Activated CD4-positive, alpha-beta T cell treated with anti-CD3 and anti-CD28 coated beads for 36 hours (primary cell): Measurements from ENCODE around the gene SMCP. TPM values are rescaled to one million over a fixed set of nuclear protein-coding genes. Genes with fewer than 3 reads are reported as not detected.

Experiments used
- ATAC-seq: fragments of 200-7000 bp; cut with Tn5 transposase; one replicate; pipeline ENCODE4 v1.10.0; 2021; ENCODE audit warnings: mild to moderate bottlenecking, moderate library complexity
- CTCF ChIA-PET: fragments of 350-600 bp; sonication (Branson Sonifier 250); formaldehyde crosslinking; loops from one replicate; lab custom pipeline; 2021; ENCODE audit warnings: antibody characterized with exemption; lab: Charles Lee
- POLR2A ChIA-PET: fragments of 350-600 bp; sonication (Branson Sonifier 250); formaldehyde crosslinking; loops from one replicate; lab custom pipeline; 2021; ENCODE audit warnings: antibody characterized with exemption, inconsistent platforms; lab: Charles Lee
- DNase-seq: peaks from one replicate; pipeline ENCODE4 v3.0.0-alpha.2; 2020
- H3K27ac Mint-ChIP-seq: one replicate; pipeline ENCODE4 v1.8.0; 2021; ENCODE audit warnings: mixed read lengths
- H3K27me3 Mint-ChIP-seq: one replicate; pipeline ENCODE4 v1.8.0; 2021; ENCODE audit warnings: mixed read lengths
- H3K36me3 Mint-ChIP-seq: one replicate; pipeline ENCODE4 v1.8.0; 2021; ENCODE audit warnings: low read depth, mixed read lengths
- H3K4me1 Mint-ChIP-seq: one replicate; pipeline ENCODE4 v1.8.0; 2021; ENCODE audit warnings: mixed read lengths
- H3K4me3 Mint-ChIP-seq: one replicate; pipeline ENCODE4 v1.8.0; 2021; ENCODE audit warnings: mild to moderate bottlenecking, moderate library complexity, mixed read lengths
- H3K9me3 Mint-ChIP-seq: one replicate; pipeline ENCODE4 v1.8.0; 2021; ENCODE audit warnings: low read depth, mixed read lengths
- intact Hi-C, 2 experiments: fragments of 100-400 bp; cut with DNase I in 1 of 2; cut with micrococcal nuclease in 1 of 2; formaldehyde crosslinking; loops; one replicate each; pipeline versions ENCODE4 v1.14.2 to v1.15.1; 2022 to 2024; cut with DNase I, micrococcal nuclease
- total RNA-seq, 2 experiments: library from RNA; stranded (reverse); gene quantifications; one replicate each; pipeline ENCODE4 v1.2.3, GENCODE V29; 2021

Gene SMCP
- total RNA-seq, 2 experiments from 2014 or later, result not detected

GRCh38 chr1:152886758-152887409 lies 8.8 kb downstream of the SMCP start:
- CTCF ChIA-PET, result no interaction called here
- H3K36me3 Mint-ChIP-seq, result no peaks in the 10 kb centered on the region
- H3K4me1 Mint-ChIP-seq, result no peaks in the 10 kb centered on the region
- H3K4me3 Mint-ChIP-seq, result no peak overlapping the region
- ATAC-seq (no peak), DNase-seq (no peak)
- no peak overlapping the region for H3K27ac Mint-ChIP-seq
- POLR2A ChIA-PET, result no interaction called here
- H3K9me3 Mint-ChIP-seq, result no peaks in the 10 kb centered on the region
- peaks cover 11% of the 10 kb centered on the region for H3K27me3 Mint-ChIP-seq
- intact Hi-C loops, result no loop called here

- H3K9me3 Mint-ChIP-seq, result no peaks in the 10 kb centered on the region
- peaks cover 11% of the 10 kb centered on the region for H3K27me3 Mint-ChIP-seq
- H3K36me3 Mint-ChIP-seq, result no peaks in the 10 kb centered on the region
- no peak overlapping the region for H3K27ac Mint-ChIP-seq
- no peaks in the 10 kb centered on the region for H3K4me1 Mint-ChIP-seq
- no peak overlapping the region for H3K4me3 Mint-ChIP-seq
- CTCF ChIA-PET, result no interaction called here
- intact Hi-C loops, result no loop called here
- POLR2A ChIA-PET, result no interaction called here
- no peak for DNase-seq
- no peak for ATAC-seq
Measured at GRCh38 chr1:152888126-152888525, 10.0 kb downstream of the SMCP start.

GRCh38 chr1:152899027-152899426 lies 20.9 kb downstream of the SMCP start:
- DNase-seq (no peak), ATAC-seq (no peak)
- intact Hi-C loops, result no loop called here
- CTCF ChIA-PET, result interaction anchor here (0.8 kb wide), 1 partner anchor 409 kb away, joined by 3 read pairs; no protein-coding TSS in a partner anchor
- Mint-ChIP-seq H3K9me3 (no peaks in the 10 kb centered on the region), H3K27ac (no peak overlapping the region), H3K36me3 (no peaks in the 10 kb centered on the region), H3K4me3 (no peak overlapping the region), H3K27me3 (peaks cover 23% of the 10 kb centered on the region), H3K4me1 (no peaks in the 10 kb centered on the region)
- POLR2A ChIA-PET, result no interaction called here

- peaks cover 19% of the 10 kb centered on the region for H3K27me3 Mint-ChIP-seq
- H3K36me3 Mint-ChIP-seq, result no peaks in the 10 kb centered on the region
- no peak for ATAC-seq
- H3K4me3 Mint-ChIP-seq, result no peak overlapping the region
- DNase-seq, result no peak
- H3K27ac Mint-ChIP-seq, result no peak overlapping the region
- H3K4me1 Mint-ChIP-seq, result no peaks in the 10 kb centered on the region
- CTCF ChIA-PET, result no interaction called here
- intact Hi-C loops, result no loop called here
- H3K9me3 Mint-ChIP-seq, result no peaks in the 10 kb centered on the region
- POLR2A ChIA-PET, result no interaction called here
Measured at GRCh38 chr1:152899883-152900282, 21.8 kb downstream of the SMCP start.

GRCh38 chr1:152901631-152902030 lies 23.5 kb downstream of the SMCP start:
- Mint-ChIP-seq H3K4me1 (no peaks in the 10 kb centered on the region), H3K36me3 (no peaks in the 10 kb centered on the region), H3K9me3 (no peaks in the 10 kb centered on the region), H3K27ac (no peak overlapping the region), H3K27me3 (peaks cover 28% of the 10 kb centered on the region), H3K4me3 (no peak overlapping the region)
- DNase-seq, result no peak
- intact Hi-C loops, result no loop called here
- no peak for ATAC-seq
- ChIA-PET CTCF (interaction anchor here (1.0 kb wide), 1 partner anchor 18 kb away, joined by 4 read pairs; no protein-coding TSS in a partner anchor), POLR2A (no interaction called here)

- no peaks in the 10 kb centered on the region for H3K36me3 Mint-ChIP-seq
- ChIA-PET POLR2A (no interaction called here), CTCF (no interaction called here)
- DNase-seq, result no peak
- intact Hi-C loops, result no loop called here
- H3K4me1 Mint-ChIP-seq, result peaks cover under 1% of the 10 kb centered on the region
- no peak for ATAC-seq
- H3K27ac Mint-ChIP-seq, result no peak overlapping the region
- H3K27me3 Mint-ChIP-seq, result peaks cover 32% of the 10 kb centered on the region
- no peak overlapping the region for H3K4me3 Mint-ChIP-seq
- H3K9me3 Mint-ChIP-seq, result no peaks in the 10 kb centered on the region
Measured at GRCh38 chr1:152902636-152903035, 24.5 kb downstream of the SMCP start.

GRCh38 chr1:152904688-152905440 lies 26.7 kb downstream of the SMCP start:
- no peak overlapping the region for H3K4me3 Mint-ChIP-seq
- no peak for DNase-seq
- ChIA-PET CTCF (interaction anchor here (0.7 kb wide), 2 partner anchors 27 to 113 kb away, joined by 3 read pairs; partner anchors contain the start of gene SMCP), POLR2A (no interaction called here)
- peaks cover 40% of the 10 kb centered on the region for H3K27me3 Mint-ChIP-seq
- intact Hi-C loops, result no loop called here
- peaks cover 6% of the 10 kb centered on the region for H3K4me1 Mint-ChIP-seq
- no peaks in the 10 kb centered on the region for H3K36me3 Mint-ChIP-seq
- ATAC-seq, result no peak
- H3K27ac Mint-ChIP-seq, result no peak overlapping the region
- no peaks in the 10 kb centered on the region for H3K9me3 Mint-ChIP-seq

- no peak overlapping the region for H3K4me3 Mint-ChIP-seq
- intact Hi-C loops, result no loop called here
- no peaks in the 10 kb centered on the region for H3K9me3 Mint-ChIP-seq
- no peak for ATAC-seq
- H3K4me1 Mint-ChIP-seq, result peaks cover 6% of the 10 kb centered on the region
- POLR2A ChIA-PET, result no interaction called here
- CTCF ChIA-PET, result no interaction called here
- H3K27me3 Mint-ChIP-seq, result peaks cover 32% of the 10 kb centered on the region
- H3K36me3 Mint-ChIP-seq, result no peaks in the 10 kb centered on the region
- H3K27ac Mint-ChIP-seq, result no peak overlapping the region
- DNase-seq, result no peak
Measured at GRCh38 chr1:152906023-152906565, 28.0 kb downstream of the SMCP start.

GRCh38 chr1:152907686-152908601 lies 29.8 kb downstream of the SMCP start, which contains the start of gene IVL:
TSS of gene IVL (plus strand) at chr1:152908546. CDS start at chr1:152909798, 1,252 bp downstream.
- CTCF ChIA-PET, result no interaction called here
- ATAC-seq, result peak; percentile 77

GRCh38 chr1:152909206-152909605 lies 31.1 kb downstream of the SMCP start:
- H3K27me3 Mint-ChIP-seq, result peaks cover 41% of the 10 kb centered on the region
- no peaks in the 10 kb centered on the region for H3K9me3 Mint-ChIP-seq
- ATAC-seq (no peak), DNase-seq (no peak)
- no peak overlapping the region for H3K4me3 Mint-ChIP-seq
- intact Hi-C loops, result no loop called here
- H3K27ac Mint-ChIP-seq, result no peak overlapping the region
- ChIA-PET CTCF (no interaction called here), POLR2A (no interaction called here)
- no peaks in the 10 kb centered on the region for H3K36me3 Mint-ChIP-seq
- H3K4me1 Mint-ChIP-seq, result peaks cover 6% of the 10 kb centered on the region

More at GRCh38 chr1:152907686-152908601, 29.8 kb downstream of the SMCP start, which contains the start of gene IVL:
- Mint-ChIP-seq H3K27ac (no peak within 1 kb of the TSS), H3K36me3 (no peaks in the 10 kb centered on the region), H3K4me1 (peaks cover 6% of the 10 kb centered on the region), H3K27me3 (peaks cover 41% of the 10 kb centered on the region), H3K9me3 (no peaks in the 10 kb centered on the region), H3K4me3 (no peak within 1 kb of the TSS)
- no peak for DNase-seq
- POLR2A ChIA-PET, result no interaction called here
- intact Hi-C loops, result no loop called here

- Mint-ChIP-seq H3K36me3 (no peaks in the 10 kb centered on the region), H3K9me3 (no peaks in the 10 kb centered on the region), H3K4me3 (no peak overlapping the region), H3K27me3 (peaks cover 36% of the 10 kb centered on the region), H3K4me1 (peaks cover 6% of the 10 kb centered on the region), H3K27ac (no peak overlapping the region)
- intact Hi-C loops, result loop anchor here in 1 of 2 experiments (10.0 kb wide), 1 partner anchor 312 kb away; no protein-coding TSS in a partner anchor
- DNase-seq (no peak), ATAC-seq (no peak)
- ChIA-PET POLR2A (no interaction called here), CTCF (interaction anchor here (1.0 kb wide), 1 partner anchor 376 kb away, joined by 3 read pairs; no protein-coding TSS in a partner anchor)
Measured at GRCh38 chr1:152912471-152912870, 34.3 kb downstream of the SMCP start.
